GM19395 (cell line): ENCODE results near the gene TRAM2.
"Not testable (repeated sequence)": the region's sequence is repeated elsewhere in the genome, so short reads cannot be mapped to it uniquely, and the experiment has no call there.

Experiments used
- ATAC-seq: cut with Tn5 transposase; IDR thresholded peaks from one replicate; pipeline ENCODE4 v1.9.1; 2021; ENCODE audit warnings: mild to moderate bottlenecking, moderate library complexity; ENCODE audit not compliant: unreplicated experiment

Gene TRAM2

GRCh38 chr6:52497652-52498408, 79.0 kb downstream of the TRAM2 start:
- peak; percentile 85 for ATAC-seq

- ATAC-seq = no peak
Observed at GRCh38 chr6:52496631-52497030, 80.2 kb downstream of the TRAM2 start.

- ATAC-seq = no peak
Observed at GRCh38 chr6:52495922-52496321, 80.9 kb downstream of the TRAM2 start.

- no peak for ATAC-seq
Observed at GRCh38 chr6:52494298-52495072, 82.4 kb downstream of the TRAM2 start.

DNA sequence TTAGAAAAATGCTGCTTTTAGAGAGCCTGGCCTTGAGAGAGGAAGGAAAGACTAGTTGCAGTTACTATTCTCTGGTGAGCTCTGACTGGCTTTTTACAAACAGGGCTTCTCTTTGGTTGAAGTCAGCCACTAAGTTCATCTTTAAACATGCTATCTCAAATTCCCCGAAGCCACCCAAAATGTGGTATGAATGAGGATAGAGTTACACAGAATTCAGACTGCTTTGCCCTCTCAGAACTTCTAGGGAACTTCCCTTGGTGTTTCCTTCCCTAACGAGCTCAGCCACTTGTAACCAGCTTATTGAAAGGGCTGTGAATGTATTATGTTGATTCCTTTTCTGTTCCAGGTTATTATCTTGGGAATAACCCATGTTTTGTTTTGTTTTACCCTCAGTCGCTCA, 83.2 kb downstream of the TRAM2 start:
- no peak for ATAC-seq

DNA sequence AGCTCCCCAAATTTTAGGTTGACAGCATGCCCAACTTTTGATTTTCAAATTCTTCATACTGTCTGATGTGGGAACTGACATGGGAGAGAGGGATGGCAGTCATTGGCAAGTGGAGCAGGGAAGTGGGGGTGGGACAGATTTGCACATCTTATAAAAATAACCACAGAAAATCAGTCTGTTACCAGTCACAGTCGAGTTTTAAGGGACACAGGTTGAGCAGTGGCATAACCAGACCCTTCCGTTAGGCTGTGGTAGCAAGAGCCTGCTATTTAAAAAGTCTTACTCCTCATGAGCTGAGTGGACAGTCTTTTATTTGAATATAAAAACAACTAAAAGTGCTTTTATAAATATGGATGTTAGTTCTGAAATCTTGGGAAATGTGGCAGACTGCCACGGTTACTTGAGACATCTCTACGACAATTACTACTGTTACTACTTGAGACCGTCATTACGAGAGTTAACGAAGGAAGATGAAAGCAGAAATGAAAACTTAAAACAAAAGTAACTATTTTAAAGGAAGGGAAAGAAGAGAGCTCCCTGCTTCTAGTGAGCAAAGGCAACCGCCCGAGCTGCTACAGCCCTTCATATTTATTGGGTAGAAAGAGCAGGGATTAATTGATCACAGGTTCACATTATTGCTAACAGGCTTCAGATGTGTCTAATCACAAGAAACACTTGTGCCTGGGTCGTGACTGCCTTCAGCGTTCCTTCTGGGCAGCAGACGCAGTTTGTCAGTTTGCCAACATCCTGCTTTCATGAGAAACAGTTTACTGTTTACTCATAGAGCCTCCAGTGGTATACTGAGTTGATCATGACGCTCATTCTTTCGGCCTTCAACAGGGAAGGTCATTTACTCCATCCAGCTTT, 85.4 kb downstream of the TRAM2 start:
- peak; percentile 78 for ATAC-seq

DNA sequence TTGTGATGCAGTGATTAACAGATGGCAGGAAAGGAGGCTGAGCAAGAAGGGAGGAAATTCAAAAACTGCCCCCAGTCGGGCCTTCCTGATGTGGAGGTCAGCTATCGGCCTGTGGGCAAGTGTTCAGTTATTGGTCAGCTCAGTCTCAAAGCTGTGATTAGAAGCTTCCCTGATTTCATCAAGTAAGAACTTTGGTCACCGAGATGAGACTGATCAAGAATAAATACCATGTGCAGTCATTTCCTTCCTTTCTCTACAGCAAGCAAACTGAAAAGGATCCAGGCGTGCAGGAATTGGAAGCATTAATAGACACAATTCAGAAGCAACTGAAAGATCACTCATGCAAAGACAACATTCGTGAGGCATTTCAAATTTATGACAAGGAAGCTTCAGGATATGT, 87.0 kb downstream of the TRAM2 start:
- ATAC-seq = no peak

GRCh38 chr6:52483671-52484003, 93.2 kb downstream of the TRAM2 start:
- ATAC-seq = no peak

DNA sequence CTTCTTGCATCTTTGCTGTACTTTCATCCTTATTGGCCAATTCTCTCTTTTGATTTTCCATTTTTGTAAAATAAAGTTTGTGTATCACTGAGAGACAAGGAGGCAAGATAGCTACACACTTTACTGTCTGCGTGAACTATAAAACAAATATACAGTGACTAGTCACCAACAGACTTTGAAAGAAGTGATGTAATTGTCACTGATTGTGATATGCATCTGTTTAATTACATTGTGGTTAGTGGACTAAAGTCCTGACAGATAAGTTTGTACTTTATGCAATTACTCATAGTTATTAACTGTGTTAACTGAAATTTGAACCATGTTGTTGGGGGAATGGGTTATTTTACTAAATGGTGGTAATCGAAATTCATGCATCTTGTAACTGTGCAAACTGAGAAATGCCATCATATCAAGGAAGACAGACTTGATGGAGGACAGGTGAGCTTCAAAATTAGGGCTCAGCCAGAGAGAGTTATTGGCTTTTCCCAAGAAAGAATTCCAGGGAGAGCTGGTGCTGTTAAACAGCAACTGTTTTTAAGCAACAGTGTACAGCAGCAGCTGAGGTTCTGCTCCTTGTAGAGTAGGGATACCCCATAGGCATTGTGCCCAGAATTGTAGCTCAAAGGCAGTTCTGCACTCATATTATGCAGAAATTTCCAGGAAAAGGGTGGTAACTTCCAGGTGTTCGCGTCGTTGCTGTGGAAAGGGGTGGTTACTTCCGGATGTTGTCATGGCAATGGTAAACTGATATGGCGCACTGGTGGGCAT, 93.8 kb downstream of the TRAM2 start:
- no peak for ATAC-seq

DNA sequence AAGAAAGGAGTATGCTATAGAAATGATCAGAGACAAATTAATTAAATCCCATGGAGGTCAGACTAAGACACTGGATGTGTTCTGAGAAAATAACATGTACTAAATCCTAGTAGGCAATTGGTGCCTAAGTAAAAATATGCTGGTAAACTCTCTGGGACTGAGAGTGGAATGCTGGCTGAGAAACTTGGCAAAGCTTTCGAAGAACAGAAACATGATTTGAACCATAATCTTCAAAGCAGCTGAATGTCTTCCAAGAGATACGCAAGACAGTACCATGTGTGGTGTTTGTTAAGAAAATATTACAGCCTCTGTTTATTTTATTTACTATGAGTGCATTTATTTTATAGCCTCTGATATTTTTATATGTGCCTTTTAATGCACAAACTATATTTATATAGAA, 101.6 kb downstream of the TRAM2 start:
- ATAC-seq = no peak

- ATAC-seq = no peak
Observed at GRCh38 chr6:52474173-52474572, 102.7 kb downstream of the TRAM2 start.

- ATAC-seq = not testable (repeated sequence)
Observed at GRCh38 chr6:52461194-52461593, 115.7 kb downstream of the TRAM2 start.

GRCh38 chr6:52457096-52457495, 119.8 kb downstream of the TRAM2 start:
- no peak for ATAC-seq

- ATAC-seq = no peak
Observed at GRCh38 chr6:52454556-52454955, 122.3 kb downstream of the TRAM2 start.
